HG02588 (cell line): ENCODE data around the gene ADAMTS14.
"Not testable (repeated sequence)": the region's sequence is repeated elsewhere in the genome, so short reads cannot be mapped to it uniquely, and the experiment has no call there.

Experiments used
- ATAC-seq: cut with Tn5 transposase; IDR thresholded peaks from one replicate; pipeline ENCODE4 v1.9.1; 2021; ENCODE audit warnings: mild to moderate bottlenecking, moderate library complexity; ENCODE audit not compliant: unreplicated experiment

Gene ADAMTS14

DNA sequence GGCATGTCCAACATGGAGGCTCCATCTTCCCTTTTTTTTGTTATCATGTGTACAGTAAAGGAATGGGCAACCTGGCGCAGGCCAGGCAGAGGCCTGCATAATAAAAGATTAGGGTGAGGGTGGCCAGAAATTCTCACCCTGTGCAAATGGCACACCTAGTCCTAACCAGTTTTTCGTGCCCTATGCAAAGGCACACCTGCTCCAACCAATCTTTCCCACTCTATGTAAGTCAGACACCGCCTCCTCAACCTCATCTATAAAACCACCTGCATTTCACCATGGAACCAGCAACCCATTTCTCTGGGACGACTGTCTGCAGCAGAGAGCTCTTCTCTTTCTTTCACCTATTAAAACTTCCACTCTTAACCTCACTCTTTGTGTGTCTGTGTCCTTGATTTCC is 96.8 kb downstream of the ADAMTS14 start:
- ATAC-seq, result no peak

DNA sequence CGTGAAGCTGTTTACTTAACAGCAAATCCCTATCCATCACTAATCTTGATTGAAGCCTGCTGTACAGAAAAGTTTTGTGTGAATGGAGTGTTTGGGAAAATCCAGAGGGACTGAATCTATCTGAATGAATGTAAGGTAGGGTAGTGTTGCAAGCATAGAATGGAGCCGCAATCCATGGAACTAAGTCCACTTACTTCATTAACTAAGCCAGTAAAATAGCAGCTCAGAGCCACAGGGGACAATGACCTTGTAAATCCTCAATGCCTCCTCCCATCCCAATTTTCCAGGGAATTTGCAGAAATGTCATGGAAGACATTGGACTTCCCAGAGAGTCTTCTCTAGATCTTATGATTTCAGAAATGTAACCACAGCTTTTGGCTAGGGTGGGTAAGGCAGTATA is 97.7 kb downstream of the ADAMTS14 start:
- no peak for ATAC-seq

DNA sequence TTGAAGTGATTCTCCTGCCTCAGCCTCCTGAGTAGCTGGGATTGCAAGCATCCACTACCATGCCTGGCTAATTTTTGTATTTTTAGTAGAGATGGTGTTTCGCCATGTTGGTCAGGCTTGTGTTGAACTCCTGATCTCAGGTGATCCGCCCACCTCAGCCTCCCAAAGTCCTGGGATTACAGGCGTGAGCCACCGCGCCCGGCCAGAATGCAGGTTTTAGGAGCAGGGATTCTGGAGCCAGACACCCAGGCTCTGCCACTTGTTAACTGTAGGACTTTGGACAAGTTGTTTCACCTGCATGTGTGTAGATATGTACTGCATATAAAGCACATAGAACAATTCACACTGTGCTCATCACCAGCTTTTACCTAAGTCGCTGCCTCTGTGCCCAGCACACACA is 98.2 kb downstream of the ADAMTS14 start:
- not testable (repeated sequence) for ATAC-seq

DNA sequence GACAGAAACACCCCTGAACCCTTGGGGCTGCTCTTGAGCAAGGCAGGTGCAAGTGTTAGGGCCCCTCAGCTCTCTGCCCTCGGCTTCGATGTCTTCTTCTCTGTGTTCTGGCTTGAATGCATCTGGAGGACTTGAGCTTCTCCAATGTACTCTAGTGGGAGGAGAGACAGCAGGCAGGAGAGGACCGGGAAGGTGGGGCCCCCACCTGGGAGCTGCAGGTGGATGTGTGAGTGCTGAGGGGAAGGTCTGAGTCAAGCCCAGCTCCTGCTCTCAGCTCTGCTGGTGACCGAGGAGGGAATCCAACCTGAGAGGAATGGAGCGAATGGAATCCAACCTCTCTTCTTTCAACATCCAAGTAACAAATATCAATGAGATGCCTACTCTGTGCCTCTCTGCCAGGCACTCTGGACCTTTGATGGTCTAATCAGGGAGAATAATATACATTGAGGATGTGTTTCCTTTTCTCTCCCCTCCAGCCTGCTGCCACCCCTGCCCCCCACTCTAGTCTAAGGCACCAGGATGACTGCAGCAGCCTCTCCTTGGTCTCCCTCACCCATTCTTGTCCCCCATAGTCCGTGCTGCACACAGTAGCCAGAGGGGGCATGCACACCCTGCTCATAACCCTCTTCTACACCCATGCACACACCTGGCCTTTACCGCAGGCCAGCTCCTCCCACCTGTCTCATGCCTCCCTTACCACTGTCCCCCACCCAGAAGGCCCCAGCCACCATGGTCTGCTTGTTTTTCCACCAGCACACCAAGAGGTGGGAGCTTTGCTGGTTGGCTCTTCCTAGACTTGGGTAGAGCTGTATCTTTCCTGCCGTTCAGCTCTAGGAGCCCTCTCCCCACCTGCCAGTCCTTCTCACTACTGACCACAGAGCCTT is 99.2 kb downstream of the ADAMTS14 start:
- no peak for ATAC-seq

DNA sequence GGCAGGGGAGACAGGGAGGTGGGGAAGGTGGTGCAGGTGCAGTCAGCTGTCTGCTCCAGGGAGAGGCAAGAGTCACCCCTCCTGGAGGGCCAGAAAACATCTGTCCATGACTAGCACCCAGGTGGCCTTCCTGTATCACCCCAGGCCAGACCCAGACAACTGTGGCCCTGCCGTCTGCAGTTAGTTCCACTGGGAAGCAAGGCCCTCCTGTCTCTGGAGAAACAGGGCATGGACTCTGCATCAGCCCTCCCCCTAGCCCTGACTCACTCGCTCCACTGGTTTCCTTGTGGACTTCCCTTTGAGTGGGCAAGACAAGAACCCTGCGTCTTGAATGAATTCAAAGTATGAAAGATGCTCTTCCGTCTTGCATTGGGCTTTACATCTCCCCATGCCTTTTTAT is 100.3 kb downstream of the ADAMTS14 start:
- no peak for ATAC-seq

DNA sequence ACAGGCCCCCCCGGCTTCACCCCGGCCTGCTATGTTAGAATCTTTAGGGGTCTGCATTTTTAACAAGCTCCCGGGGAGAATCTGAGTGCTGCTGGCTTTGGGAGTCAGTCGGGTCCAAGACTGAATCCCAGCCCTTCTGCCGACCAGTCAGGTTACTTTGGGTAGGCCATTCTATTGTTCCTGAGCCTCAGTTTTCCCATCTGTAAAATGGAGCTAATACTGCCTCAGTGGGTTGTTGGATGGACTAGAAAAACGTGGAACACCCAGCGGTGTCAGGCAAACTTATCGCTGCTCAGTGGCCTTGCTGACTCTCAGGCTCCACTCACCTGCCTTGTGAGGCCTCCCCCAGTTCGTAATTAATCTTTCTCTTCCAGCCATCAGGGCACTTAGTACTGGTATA is 101.2 kb downstream of the ADAMTS14 start:
- ATAC-seq, result no peak

DNA sequence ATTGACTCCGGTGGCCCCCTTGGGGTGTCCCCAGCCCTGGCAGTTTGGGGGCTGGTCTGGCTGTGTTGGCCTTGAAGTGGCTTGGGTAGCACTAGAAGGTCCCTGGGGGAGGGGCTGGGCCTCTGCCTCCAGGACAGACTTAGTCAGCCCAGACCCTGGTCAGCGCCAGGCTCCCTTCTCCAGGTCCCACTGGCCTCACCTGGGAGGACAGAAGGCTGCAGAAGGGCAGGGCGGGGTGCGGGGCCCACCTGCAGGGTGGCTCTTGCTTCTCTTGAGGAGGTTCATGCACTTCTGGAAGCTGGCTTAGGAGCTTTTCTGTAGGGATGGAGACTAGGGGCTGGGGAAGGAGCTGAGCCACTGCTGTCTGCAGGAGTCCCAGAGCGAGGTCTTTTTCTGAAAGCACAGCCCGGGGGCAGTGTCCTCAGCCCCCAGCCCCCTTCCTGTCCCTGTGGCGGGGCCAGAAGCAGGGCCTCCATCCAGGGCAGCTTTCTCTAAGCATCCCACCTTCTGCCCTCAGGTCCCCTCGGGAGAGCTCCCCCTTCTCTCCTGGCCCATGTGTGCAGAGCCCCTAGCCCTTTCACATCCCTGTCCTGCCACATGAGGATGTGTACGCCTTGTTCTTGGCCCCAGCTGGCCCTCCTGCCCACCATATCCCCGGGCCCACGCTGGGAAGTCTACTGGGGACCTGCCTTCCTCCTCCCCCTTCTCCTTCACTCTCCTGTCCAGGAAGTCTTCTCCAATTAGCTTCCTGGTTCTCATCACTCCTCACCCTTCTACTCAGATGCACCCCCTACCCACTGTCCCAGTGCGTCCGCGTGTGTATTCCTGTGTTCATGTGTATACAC is 101.9 kb downstream of the ADAMTS14 start:
- ATAC-seq, result no peak

DNA sequence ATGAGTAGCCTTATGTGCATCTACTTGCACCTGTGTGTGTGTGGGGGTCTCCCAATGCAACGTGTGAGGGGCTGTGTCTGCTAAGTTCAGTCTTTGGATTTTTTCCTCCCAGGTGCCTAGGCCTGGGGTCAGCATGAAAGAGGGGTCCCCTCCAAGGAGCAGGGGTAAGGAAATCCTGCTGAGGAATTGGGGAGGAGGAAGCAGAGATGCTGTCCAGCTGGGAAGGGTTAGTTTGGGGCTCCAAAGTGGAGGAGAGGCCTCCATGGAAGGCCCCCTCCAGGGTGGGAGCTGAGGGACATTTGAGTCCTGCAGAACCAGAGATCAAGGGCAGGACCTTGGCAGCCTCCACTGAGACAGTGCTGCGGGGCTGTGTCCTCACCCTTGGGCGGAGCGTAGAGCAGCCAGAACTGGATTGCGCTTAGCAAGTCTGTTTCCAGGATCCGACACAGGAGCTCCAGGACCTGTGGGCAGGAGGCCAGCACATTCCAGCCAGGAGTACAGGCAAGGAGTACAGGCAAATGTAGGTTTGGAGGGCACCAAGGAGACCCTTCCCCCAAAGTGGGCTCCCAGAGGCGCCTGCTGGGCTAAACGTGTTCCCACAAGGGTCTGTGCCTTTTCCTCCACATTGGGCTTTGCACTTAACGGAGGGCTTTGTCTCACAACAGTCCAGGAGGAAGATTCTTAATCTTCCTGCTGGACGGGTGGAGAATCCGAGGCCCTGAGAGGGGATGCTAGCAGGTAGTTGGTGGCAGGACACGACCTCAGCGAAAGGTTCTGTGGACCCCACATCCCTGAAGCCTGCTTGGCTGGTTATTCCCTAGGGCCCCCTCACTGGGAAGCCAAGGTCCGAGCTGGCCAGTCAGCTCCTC is 102.7 kb downstream of the ADAMTS14 start:
- ATAC-seq, result no peak

DNA sequence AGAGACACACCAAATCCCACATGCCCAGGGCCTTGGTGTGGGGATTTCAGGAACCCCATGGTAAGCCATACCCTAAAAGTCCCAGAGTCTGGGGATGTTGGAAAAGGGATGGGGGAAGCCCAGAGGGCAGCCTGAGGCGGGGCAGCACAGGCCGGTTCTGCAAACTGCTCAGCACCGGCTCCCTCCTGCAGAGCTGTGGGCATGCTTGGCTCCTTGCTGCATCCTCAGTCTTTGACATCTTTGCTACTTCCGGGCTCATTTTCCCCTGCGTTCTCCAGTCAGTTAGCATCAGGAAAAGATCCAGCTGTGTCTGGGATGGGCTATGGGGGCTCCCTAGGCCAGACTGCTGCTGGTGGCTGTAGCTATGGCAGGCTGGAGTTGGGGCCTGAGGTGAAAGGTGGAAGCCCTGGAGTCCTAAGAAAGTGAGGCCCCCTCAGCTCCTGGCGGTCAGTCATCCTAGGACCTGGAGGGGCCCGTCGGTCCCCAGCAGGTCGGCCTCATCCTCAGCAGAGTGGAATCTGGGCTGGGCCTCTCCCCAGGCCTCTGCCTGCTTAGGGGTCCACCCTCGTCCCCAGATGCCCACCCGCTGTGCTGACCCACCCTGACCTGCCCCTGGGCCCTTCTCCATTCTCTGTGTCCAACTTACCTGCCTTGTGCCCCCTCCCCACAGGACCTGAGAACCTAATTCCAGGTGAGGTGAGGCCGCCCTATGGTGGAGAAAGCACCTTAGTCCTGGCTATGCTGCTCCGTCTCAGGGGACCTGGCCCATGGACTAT is 103.6 kb downstream of the ADAMTS14 start:
- no peak for ATAC-seq

DNA sequence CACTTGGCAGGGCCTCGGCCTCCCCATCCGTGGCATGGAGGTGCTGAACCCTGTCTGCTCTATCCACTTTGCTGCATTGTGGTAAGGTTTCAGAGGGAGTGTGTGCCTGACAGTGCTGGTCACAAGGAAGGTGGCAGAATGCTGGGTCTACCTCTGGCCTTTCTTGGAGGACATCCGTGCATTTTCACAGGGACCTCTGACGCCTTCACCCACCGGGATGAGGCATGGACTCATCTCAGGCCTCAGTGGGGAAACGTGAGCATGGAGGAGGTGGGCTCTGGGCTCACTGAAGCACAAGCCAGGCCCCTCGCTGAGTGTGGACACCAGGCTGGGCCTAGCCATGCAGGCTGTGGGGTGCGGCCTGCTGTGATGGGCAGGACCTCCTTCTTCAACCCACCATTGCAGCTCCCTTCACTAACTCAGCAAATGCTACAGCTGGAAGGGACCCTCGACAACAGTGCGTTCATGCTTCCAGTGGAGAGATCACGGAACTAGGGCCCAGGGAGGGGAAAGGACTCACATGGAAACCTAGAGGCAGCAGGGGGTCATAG is 104.2 kb downstream of the ADAMTS14 start:
- no peak for ATAC-seq

DNA sequence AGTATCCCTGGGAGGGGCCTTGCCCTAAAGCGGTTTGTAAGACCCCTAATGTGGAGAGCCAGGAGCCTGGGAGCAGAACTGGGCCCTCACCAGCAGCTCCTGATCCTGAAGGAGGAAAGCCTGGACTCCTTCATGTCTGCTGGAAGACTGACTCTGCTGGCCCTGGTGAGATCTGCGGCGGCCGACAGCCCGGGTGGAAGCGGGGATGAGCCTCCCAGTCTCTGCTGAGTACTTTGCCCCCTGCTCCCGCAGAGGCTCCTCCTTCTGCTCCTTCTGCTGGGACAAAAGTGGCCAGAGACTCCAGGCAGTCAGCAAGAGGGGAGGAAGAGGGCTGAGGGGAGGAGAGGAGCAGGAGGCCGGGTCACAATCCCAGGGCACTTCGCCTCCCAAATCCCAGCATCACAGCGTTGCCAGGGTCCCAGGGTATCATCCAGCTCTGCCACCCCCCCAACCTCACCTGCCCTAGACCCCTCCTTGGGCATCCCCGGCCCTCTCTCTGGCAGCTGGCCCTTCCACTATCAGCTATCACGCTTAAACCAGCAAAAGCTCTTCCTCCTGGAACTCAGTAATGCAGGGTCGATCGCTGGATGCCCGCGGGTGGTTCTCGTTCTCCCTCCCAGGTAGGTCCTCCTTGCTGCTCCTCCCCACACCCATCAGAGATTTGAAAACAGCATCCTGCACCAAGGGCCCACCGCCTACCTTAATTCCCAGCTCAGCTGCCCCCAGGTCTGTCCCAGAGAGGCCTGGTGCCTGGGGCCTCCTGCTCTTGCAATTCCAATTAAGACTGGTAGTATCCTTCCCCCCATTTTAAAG is 105.0 kb downstream of the ADAMTS14 start:
- ATAC-seq, result no peak

DNA sequence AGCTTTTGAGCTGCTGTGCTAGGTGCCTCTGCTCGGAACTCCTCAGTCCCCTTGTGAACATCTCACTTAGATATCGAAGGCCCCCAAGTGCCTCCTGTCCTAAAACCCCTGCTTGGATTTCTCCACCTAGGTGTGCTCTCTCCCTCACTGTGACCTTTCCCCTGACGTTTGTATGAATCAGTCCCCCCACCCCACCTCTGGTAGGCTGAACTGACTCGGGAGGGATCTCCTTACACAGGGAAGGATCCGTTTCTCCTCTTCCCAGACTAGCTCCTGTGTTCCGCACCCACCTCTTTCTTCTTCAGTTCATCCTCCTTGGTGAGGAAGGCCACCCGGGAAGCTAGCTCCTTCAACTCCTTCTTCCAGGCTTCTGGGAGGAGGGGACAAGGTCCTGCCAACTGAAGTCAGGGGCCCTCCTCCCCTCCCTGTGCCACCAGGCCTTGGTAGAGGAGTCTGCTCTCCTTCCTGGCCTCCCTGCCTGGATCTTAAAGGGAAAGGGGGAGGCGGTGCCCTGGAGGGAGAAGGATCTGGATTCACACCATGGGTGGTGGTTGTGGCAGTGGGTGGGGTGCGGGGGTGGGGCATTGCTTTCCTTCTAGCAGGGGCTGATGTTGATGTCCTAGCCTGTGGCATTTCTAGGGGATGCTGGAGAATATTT is 106.1 kb downstream of the ADAMTS14 start:
- ATAC-seq, result no peak

DNA sequence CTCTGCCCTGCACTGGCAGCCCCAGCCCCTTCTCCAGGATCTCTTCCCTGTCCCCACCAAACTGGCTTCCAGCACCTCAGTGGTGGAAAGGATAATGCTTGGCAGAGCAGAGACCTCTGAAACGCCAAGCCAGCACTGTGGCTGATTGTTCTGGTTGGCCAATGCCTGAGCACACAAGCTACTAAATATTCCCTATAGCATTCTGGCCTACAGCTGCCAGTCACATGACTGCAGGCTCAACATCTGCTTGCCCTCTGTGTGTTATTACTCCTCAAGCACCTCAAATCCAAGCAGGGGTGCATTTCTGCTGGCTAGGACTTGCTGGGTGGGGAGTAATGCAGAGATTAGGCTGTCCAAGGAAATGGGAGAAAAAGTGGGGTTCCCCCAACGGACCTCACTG is 106.8 kb downstream of the ADAMTS14 start:
- ATAC-seq, result no peak

DNA sequence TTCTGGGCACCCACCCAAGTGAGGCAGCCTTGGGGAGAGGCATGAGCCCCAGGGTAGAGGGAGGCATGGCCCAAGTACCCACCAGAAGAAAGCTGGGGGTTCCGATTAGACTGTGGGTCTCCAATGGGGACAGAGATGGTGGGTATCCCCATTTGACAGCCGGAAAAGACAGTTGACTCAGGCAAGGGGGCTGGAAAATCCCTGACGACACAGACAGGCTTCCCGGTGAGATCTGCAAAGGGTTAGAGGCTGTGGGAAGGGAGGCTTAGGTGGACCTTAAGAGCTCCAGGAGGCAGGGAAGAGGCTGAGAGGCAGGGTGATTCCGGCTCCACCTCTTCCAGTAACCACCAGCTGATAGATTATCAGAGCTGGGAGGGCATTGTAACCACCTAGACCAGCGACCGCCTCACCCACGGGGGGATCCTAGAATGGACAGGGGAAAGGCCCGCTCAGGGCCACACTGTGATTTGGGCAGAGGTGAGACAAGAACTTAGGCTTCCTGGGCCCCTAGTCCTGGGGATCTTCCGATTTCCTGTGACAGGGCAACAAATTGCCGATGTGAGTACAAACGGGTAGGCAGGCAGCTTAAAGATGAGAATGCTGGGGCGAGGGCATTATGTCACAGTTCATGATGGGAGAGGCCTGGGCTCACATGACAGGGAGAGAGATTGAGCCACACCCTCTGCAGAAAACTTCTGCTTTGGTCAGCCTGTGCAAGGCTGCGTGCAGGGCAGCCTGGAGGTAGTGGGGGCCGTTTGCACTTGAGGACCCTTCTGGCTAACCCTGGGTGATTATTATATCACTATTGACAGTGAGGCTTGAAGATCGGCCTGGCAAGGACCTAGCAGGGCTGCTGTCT is 107.4 kb downstream of the ADAMTS14 start:
- ATAC-seq, result no peak

DNA sequence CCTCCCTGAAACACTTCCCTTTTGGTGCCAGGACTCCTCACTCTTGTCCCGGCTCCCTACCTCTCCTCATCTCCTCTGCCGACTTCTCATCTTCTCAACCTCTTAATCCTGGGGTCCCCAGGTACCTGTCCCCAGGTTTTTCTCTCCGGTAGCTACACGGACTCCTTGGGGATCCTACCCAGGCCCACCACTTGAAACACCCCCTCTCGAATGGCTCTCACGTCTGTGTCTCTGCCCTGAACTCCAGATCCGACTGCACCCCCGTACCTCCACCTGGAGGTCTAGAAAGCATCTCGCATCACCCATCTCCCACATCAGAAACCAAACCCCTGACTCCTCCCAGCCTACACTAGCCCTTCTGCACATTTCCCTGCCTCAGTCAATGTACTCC is 108.1 kb downstream of the ADAMTS14 start:
- ATAC-seq, result no peak

DNA sequence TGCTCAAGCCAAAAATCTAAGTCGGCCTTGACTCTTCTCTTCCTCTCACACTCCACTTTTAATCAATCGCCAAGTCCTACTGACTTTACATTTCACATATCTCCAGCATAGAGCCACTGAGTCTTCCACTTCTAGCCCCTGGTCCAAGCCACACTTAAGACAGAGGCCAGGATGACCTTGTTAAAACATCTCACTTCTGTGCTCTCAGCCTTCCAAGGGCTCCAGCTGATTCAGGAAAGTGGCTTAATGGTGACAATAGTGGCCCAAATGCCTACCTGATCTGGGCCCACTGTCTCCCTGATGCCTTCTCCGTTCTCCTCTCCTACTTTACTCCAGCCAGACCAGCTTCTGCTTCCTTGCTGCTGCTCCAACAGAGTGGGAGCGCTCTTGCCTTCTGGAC is 108.5 kb downstream of the ADAMTS14 start:
- no peak for ATAC-seq

DNA sequence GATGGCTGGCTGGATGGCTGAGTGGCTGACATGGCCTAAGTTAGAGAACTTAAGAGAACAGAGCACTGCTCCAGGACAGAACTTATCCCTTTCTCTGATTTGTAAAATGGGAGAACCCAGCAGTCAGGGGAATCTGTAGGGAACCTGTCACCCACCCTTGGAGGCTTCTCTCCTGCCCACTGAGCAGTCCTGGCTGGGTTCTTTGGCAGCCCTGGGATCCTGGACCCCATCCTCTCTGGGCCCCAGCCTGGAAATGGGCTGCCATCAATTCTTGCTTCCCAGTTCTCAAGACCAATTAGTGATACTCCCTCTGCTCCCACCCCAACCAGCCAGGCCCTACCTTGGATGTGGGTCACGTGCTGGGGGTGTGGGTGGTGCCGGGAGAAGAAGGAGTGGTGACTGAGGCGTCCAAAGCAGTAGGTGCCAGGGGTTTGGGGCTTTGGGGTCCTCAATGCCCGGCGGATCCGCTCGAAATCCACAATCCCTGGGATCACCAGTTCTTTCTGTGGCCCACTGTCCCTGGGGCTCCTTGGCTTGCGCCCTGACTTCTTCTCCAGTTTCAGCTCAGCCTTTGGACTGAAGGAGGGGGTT is 109.2 kb downstream of the ADAMTS14 start:
- no peak for ATAC-seq
